GM19240 (cell line): Measurements from ENCODE around the gene SPANXN5.
"Not testable (repeated sequence)": the region's sequence is repeated elsewhere in the genome, so short reads cannot be mapped to it uniquely, and the experiment has no call there.

ENCODE experiments used
- DNase-seq: peaks from one replicate; pipeline ENCODE4 v3.0.0; 2011; ENCODE audit warnings: low spot score; ENCODE audit not compliant: insufficient read length

The SPANXN5 gene

GRCh38 chrX:52797327-52797726 is at the start of gene SPANXN5:
TSS of gene SPANXN5 (minus strand) at chrX:52797427. CDS start at chrX:52797348, 79 bp downstream.
- DNase-seq: not testable (repeated sequence)

GRCh38 chrX:52843619-52844018 is 46.4 kb upstream of the SPANXN5 start:
- DNase-seq: not testable (repeated sequence)

- no peak for DNase-seq
Observed at GRCh38 chrX:52839137-52839536, 41.9 kb upstream of the SPANXN5 start.

GRCh38 chrX:52830551-52830950 is 33.3 kb upstream of the SPANXN5 start:
- no peak for DNase-seq

GRCh38 chrX:52824608-52825007 is 27.4 kb upstream of the SPANXN5 start:
- no peak for DNase-seq

GRCh38 chrX:52821079-52821760 is 24.0 kb upstream of the SPANXN5 start:
- no peak for DNase-seq

- no peak for DNase-seq
Observed at GRCh38 chrX:52819788-52820187, 22.6 kb upstream of the SPANXN5 start.

GRCh38 chrX:52811065-52811625 is 13.9 kb upstream of the SPANXN5 start, which contains the start of gene XAGE5:
TSS of gene XAGE5 (plus strand) at chrX:52811287. CDS start at chrX:52812567, 1,280 bp downstream.
- DNase-seq: no peak

GRCh38 chrX:52804876-52805275 is 7.6 kb upstream of the SPANXN5 start:
- not testable (repeated sequence) for DNase-seq

GRCh38 chrX:52773504-52773903 is 23.7 kb downstream of the SPANXN5 start:
- not testable (repeated sequence) for DNase-seq

GRCh38 chrX:52765983-52766382 is 31.2 kb downstream of the SPANXN5 start:
- not testable (repeated sequence) for DNase-seq

GRCh38 chrX:52750952-52751351 is 46.3 kb downstream of the SPANXN5 start, which contains the start of gene SSX2B:
TSS of gene SSX2B (plus strand) at chrX:52751252. CDS start at chrX:52752681, 1,429 bp downstream.
- not testable (repeated sequence) for DNase-seq
